Activated naive CD4-positive, alpha-beta T cell treated with Interleukin-2 at 50 U/mL for 16 hours (primary cell): ENCODE results near the gene FIZ1.

Source experiments
- DNase-seq: peaks from one replicate; pipeline ENCODE4 v3.0.0-alpha.2; 2020

Gene FIZ1, protein sequence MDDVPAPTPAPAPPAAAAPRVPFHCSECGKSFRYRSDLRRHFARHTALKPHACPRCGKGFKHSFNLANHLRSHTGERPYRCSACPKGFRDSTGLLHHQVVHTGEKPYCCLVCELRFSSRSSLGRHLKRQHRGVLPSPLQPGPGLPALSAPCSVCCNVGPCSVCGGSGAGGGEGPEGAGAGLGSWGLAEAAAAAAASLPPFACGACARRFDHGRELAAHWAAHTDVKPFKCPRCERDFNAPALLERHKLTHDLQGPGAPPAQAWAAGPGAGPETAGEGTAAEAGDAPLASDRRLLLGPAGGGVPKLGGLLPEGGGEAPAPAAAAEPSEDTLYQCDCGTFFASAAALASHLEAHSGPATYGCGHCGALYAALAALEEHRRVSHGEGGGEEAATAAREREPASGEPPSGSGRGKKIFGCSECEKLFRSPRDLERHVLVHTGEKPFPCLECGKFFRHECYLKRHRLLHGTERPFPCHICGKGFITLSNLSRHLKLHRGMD

DNA sequence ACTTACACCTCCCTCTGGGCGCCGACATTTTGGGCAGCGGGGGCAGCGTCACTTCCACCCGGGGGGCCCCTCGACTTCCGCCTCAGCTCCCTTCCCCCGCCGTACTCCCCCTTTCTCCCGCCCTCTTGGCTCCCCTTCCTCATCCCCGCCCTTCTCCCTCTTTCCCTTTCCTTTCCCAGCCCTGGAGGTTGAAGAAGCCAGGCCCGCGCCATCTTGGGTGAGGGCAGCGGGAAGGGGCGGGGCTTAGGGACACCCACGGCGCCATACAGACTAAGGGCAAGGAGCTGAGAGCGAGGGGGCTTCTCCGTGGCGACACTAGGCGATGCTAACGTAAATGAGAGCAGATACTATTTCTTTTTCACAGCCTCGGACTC is at the start of gene FIZ1:
TSS of gene FIZ1 (minus strand) at position 50 of the 374 bp plus-strand sequence. CDS start 1,652 bp downstream, outside the sequence.
- DNase-seq = peak; percentile 97

GRCh38 chr19:55648585-55649267 is 49.4 kb upstream of the FIZ1 start:
- no peak for DNase-seq

- DNase-seq = peak; percentile 37
Measured at GRCh38 chr19:55647732-55648584, 48.6 kb upstream of the FIZ1 start, which contains the start of gene CCDC106. CCDC106 (plus strand) TSS chr19:55648212; CDS start chr19:55649047, 835 bp downstream.

- DNase-seq = no peak
Measured at GRCh38 chr19:55646889-55647731, 47.8 kb upstream of the FIZ1 start.

DNA sequence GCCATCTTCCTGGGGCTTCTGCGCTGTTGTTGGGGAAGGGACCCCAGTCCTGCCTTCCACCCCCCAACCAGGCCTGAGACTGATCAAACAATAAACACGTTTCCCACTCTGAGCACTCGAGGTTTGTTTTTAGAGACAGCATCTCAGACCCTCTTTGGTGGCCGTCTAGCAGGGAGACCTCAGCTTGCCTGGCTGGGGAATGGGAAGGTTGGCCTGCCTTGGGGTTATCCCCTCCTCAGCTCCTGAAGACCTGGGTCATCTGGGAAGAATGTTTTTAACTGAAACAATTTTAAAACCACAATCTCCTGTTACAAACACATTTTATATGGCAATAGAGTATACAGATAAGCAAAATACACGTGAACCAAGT is 46.2 kb upstream of the FIZ1 start:
- DNase-seq = no peak

GRCh38 chr19:55644842-55645511 is 45.7 kb upstream of the FIZ1 start:
- no peak for DNase-seq

GRCh38 chr19:55644191-55644833 is 45.0 kb upstream of the FIZ1 start:
- DNase-seq = no peak

GRCh38 chr19:55643887-55644176 is 44.5 kb upstream of the FIZ1 start:
- DNase-seq = no peak

GRCh38 chr19:55643003-55643886 is 43.9 kb upstream of the FIZ1 start, which contains the start of gene ZNF581:
ZNF581 (plus strand) TSS chr19:55643649; CDS start chr19:55644572, 923 bp downstream.
- peak; percentile 85 for DNase-seq

DNA sequence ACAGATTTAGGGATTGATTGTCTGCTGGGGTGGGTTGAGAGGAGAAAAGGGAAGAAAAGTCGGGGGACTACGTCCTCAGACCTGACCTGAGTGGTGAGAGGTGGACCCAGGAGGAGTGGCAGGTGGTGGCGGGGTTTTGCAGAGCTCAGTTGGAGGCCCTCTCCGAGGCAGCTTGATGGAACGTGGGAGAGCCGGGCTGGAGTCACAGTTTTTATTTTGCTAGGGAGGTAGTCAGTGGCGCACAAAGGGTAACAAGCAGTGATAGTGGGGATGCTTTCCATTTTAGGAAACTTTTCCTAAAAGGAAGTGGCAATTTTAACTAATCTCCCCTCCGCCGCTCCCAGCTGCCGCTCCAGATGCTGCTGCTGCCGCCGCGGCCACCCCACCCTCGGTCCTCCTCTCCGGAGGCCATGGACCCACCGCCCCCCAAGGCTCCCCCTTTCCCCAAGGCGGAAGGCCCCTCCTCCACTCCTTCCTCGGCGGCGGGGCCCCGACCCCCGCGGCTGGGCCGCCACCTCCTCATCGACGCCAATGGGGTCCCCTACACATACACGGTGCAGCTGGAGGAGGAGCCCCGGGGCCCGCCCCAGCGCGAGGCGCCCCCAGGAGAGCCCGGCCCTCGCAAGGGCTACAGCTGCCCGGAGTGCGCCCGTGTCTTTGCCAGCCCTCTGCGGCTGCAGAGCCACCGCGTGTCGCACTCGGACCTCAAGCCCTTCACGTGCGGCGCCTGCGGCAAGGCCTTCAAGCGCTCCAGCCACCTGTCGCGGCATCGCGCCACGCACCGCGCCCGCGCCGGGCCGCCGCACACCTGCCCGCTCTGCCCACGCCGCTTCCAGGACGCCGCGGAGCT is 43.1 kb upstream of the FIZ1 start:
- DNase-seq = peak; percentile 45

GRCh38 chr19:55641426-55642152 is 42.3 kb upstream of the FIZ1 start:
- peak; percentile 39 for DNase-seq

- DNase-seq = peak; percentile 67
Measured at GRCh38 chr19:55640577-55641425, 41.5 kb upstream of the FIZ1 start, which contains the start of gene ZNF580. ZNF580 (plus strand) TSS chr19:55641002; CDS start chr19:55642509, 1,507 bp downstream.

GRCh38 chr19:55640043-55640576 is 40.8 kb upstream of the FIZ1 start:
- peak; percentile 77 for DNase-seq

GRCh38 chr19:55638864-55639359 is 39.6 kb upstream of the FIZ1 start:
- DNase-seq = peak; percentile 67

DNA sequence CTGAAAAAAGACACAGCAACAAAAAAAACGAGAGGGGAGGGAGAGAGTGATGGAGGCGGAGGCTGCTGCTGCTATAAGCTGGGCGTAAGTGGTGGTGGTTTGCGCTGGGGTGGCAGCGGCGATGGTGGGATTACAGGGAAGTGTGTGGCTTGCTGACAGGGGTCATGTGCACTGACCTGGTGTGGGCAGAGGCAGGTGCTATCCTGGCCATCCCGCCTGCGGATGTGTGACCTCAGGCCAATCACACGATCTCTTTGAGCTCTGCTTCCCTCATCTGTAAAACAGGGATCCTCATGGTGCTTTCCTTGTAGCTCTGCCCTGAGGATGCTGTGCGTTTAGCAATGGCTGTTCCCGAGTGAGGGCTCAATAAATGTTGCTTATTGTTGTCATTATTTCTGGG is 38.2 kb upstream of the FIZ1 start:
- DNase-seq = no peak

DNA sequence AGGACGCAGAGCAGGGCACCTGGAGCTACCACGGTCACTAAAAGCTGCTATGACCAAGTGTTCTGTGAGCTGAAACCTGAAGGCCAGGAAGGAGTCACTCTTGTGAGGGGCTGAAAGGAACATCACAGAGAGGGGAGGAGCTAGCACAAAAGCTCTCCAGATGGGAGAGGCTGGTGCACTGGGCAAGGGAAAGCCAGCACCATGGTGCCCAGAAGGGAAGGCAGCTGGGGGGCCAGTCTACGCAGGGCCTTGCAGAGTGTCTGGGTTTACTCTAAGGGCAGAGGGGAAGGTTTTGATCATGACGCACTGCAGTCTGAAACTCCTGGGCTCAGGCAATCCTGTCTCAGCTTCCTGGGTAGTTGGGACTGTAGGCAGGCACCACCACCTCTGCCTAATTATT is 37.4 kb upstream of the FIZ1 start:
- no peak for DNase-seq
